Suprapubic skin (tissue), 3 donors: ENCODE measurements around the gene E4F1.

Source experiments
- EP300 ChIP-seq: sonication (generic); formaldehyde crosslinking; IDR thresholded peaks from one replicate; pipeline ENCODE4 v1.6.1; 2017; ENCODE audit warnings: antibody characterized with exemption
- TF ChIP-seq, protein P1 (sequence below), 2 donors: fragments of 200-600 bp in 1 of 2; fragments of 450-650 bp in 1 of 2; sonication (generic) in 1 of 2; IDR thresholded peaks; one replicate each; pipeline ENCODE4 v1.5.1; 2016 to 2019; ENCODE audit warnings: antibody characterized with exemption in 2 of 2, mild to moderate bottlenecking in 1 of 2, moderate library complexity in 1 of 2

- TF ChIP-seq, protein P1, sequence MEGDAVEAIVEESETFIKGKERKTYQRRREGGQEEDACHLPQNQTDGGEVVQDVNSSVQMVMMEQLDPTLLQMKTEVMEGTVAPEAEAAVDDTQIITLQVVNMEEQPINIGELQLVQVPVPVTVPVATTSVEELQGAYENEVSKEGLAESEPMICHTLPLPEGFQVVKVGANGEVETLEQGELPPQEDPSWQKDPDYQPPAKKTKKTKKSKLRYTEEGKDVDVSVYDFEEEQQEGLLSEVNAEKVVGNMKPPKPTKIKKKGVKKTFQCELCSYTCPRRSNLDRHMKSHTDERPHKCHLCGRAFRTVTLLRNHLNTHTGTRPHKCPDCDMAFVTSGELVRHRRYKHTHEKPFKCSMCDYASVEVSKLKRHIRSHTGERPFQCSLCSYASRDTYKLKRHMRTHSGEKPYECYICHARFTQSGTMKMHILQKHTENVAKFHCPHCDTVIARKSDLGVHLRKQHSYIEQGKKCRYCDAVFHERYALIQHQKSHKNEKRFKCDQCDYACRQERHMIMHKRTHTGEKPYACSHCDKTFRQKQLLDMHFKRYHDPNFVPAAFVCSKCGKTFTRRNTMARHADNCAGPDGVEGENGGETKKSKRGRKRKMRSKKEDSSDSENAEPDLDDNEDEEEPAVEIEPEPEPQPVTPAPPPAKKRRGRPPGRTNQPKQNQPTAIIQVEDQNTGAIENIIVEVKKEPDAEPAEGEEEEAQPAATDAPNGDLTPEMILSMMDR (IDR thresholded peaks at IDR 0.05): no peak
- TF ChIP-seq EP300: no peak
These were observed 43.8 kb upstream of the E4F1 start for GRCh38 chr16:2179576-2179975.
